Thoracic aorta (tissue), 2 donors: ENCODE results near the gene PERM1. TPM values are rescaled to one million over a fixed set of nuclear protein-coding genes. Genes with fewer than 3 reads are reported as not detected.

Experiments
- ATAC-seq: fragments of 150-250 bp; one replicate; pipeline ENCODE4 v1.8.0; 2017; ENCODE audit warnings: low read depth; ENCODE audit not compliant: insufficient number of reproducible peaks, low FRiP score
- DNase-seq: peaks from one replicate; pipeline ENCODE4 v3.0.0-alpha.2; 2020; ENCODE audit warnings: low spot score
- H3K27ac ChIP-seq, 2 donors: fragments of 200-600 bp; sonication (generic); 1 replicate in 1 of 2; 2 replicates in 1 of 2; pipeline ENCODE4 v1.5.1; 2016; ENCODE audit warnings: mild to moderate bottlenecking in 2 of 2, moderate library complexity in 2 of 2
- H3K27me3 ChIP-seq: fragments of 200-600 bp; sonication (generic); replicated peaks from 2 replicates; pipeline ENCODE4 v1.6.0; 2016; ENCODE audit warnings: mild to moderate bottlenecking; ENCODE audit not compliant: insufficient read depth
- H3K36me3 ChIP-seq: fragments of 200-600 bp; sonication (generic); one replicate; pipeline ENCODE4 v1.5.1; 2016
- H3K4me1 ChIP-seq, 2 donors: fragments of 200-600 bp; sonication (generic); 1 replicate in 1 of 2; 2 replicates in 1 of 2; pipeline versions ENCODE4 v1.5.1 to v1.6.0; 2016; ENCODE audit warnings: low read depth in 2 of 2, mild to moderate bottlenecking in 1 of 2; ENCODE audit not compliant: control insufficient read depth in 1 of 2
- H3K4me3 ChIP-seq: fragments of 200-600 bp; sonication (generic); 2 replicates; pipeline ENCODE4 v1.5.1; 2016; ENCODE audit warnings: mild to moderate bottlenecking
- H3K9me3 ChIP-seq: fragments of 200-600 bp; sonication (generic); 2 replicates; pipeline ENCODE4 v1.5.1; 2016
- total RNA-seq, 2 donors: library from RNA; depleted of rRNA; stranded (reverse); fragments of >200 nt; gene quantifications; one replicate each; pipeline versions ENCODE4 v1.1.0 to v1.2.3, GENCODE V29; 2016
- TF ChIP-seq, protein P1 (sequence below): fragments of 200-600 bp; sonication (generic); IDR thresholded peaks from one replicate; pipeline ENCODE4 v1.5.1; 2019; ENCODE audit warnings: antibody characterized with exemption

The PERM1 gene
- total RNA-seq, 2 donors from 2014 or later: 0.54 to 0.99 TPM

DNA sequence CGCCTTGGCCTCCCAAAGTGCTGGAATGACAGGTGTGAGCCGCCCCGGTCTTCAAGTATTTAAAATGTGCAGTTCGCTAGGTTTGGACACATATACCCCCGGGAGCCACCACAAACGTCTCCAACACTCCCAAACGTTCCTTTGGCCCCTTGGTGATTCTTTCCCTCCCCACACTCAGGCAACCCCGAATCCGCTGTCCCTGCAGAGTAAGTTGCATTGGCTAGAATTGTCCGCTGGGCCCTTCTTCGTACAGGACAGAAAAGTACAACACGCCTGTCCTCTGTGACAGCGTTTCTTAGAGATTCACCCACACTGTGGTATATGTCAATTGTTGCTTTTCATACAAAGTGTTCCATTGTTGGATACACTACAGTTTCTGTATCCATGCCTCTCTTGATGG, 3.2 kb upstream of the PERM1 start:
- no peak for ATAC-seq
- H3K36me3 ChIP-seq: no peaks in the 10 kb centered on the region
- H3K27me3 ChIP-seq: no peaks in the 10 kb centered on the region
- no peaks in the 10 kb centered on the region for H3K9me3 ChIP-seq
- H3K27ac ChIP-seq: no peak overlapping the region
- H3K4me1 ChIP-seq: peaks cover 0 to 8% of the 10 kb centered on the region in 2 donors
- no peak for DNase-seq
- no peak overlapping the region for H3K4me3 ChIP-seq
- TF ChIP-seq, protein P1, sequence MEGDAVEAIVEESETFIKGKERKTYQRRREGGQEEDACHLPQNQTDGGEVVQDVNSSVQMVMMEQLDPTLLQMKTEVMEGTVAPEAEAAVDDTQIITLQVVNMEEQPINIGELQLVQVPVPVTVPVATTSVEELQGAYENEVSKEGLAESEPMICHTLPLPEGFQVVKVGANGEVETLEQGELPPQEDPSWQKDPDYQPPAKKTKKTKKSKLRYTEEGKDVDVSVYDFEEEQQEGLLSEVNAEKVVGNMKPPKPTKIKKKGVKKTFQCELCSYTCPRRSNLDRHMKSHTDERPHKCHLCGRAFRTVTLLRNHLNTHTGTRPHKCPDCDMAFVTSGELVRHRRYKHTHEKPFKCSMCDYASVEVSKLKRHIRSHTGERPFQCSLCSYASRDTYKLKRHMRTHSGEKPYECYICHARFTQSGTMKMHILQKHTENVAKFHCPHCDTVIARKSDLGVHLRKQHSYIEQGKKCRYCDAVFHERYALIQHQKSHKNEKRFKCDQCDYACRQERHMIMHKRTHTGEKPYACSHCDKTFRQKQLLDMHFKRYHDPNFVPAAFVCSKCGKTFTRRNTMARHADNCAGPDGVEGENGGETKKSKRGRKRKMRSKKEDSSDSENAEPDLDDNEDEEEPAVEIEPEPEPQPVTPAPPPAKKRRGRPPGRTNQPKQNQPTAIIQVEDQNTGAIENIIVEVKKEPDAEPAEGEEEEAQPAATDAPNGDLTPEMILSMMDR: no peak

DNA sequence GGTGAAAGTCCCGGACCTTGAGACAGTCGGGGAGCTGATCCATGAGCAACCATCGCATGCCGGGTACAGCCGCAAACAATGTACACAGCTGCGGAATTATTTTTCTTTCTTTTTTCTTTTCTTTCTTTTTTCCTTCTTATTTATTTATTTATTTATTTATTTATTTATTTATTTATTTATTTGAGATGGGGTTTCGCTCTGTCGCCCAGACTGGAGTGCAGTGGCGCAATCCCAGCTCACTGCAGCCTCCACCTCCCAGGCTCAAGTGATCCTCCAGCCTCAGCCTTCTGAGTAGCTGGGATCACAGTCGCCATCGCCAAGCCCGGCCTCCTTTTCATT, 2.6 kb upstream of the PERM1 start:
- no peak for ATAC-seq
- no peaks in the 10 kb centered on the region for H3K27me3 ChIP-seq

DNA sequence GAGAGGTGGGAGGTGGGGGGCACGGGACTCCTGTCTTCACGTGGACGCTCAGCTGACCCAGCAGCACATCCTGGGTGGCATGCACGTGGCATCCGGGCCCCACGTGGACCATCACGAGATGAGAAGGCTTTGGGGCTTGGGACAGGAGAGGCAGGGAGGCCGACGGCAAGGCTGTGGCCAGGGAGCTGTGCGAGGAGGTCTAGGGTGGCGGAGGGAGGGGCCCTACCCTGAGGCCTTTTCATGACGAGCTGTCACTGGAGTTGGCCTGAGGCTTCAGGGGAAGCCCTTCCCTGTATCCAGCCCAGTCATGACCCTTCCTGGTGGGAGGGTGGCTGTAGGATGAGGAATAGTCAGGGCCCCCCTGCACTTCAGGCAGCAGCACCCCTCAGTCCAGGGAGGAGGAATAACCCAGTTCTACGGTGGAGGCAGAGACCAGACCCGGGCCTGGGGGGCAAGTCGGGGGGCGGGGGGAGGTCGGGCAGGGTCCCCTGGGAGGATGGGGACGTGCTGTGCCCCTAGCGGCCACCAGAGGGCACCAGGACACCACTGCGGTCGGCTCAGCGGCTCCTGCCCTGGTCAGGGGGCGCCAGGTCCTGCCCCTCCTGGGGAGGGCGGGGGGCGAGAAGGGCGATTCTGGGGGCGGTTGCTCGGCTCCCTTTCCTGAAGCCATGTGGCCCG, 2.0 kb upstream of the PERM1 start:
- Histone ChIP-seq H3K27me3 (no peaks in the 10 kb centered on the region), H3K27ac (no peak overlapping the region), H3K36me3 (no peaks in the 10 kb centered on the region), H3K4me1 (peaks cover 0 to 8% of the 10 kb centered on the region in 2 donors), H3K4me3 (peak overlapping the region; percentile 51), H3K9me3 (no peaks in the 10 kb centered on the region)
- no peak for ATAC-seq
- no peak for DNase-seq
- TF ChIP-seq, protein P1: peak; percentile 98

More for the DNA sequence above, 2.6 kb upstream of the PERM1 start:
- DNase-seq: no peak
- peaks cover 0 to 8% of the 10 kb centered on the region in 2 donors for H3K4me1 ChIP-seq
- H3K36me3 ChIP-seq: no peaks in the 10 kb centered on the region
- no peaks in the 10 kb centered on the region for H3K9me3 ChIP-seq
- TF ChIP-seq, protein P1: no peak
- no peak overlapping the region for H3K27ac ChIP-seq
- peak overlapping the region; percentile 51 for H3K4me3 ChIP-seq

DNA sequence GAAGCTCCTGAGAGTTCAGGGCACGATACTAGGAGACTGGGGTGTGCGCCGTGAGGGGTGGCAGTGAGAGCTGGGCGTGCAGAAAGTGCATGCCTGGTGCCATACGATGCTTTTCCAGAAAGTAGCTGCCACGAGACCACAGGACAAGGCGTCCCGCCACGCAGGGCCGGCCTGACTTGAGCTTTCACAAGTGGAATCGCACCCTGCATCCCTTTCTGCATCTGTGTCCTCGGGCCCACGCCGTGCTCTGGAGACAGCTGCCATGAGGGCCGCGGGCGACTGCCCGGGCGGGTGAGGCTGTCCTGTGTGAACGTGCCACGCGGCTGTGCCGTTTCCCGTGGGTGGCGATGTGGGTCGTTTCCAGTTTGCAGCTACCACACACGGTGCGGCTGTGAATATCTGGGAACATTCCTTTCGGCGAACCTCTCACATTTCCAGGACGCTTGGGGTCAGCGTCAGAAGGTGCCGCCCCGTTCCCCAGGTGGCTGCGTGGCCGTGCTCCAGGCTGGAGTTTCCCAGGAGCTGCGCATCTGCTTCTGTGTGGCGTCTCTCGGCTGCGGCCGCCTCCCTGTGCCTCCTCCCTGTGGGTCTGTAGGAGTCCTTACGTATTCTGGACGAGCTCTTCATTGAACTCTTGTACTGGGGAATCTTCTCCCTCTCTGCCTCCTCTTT, 1.0 kb upstream of the PERM1 start:
- TF ChIP-seq, protein P1: no peak
- ATAC-seq (no peak), DNase-seq (no peak)
- H3K27me3 ChIP-seq: no peaks in the 10 kb centered on the region
- no peak overlapping the region for H3K27ac ChIP-seq
- no peaks in the 10 kb centered on the region for H3K9me3 ChIP-seq
- peaks cover 0 to 8% of the 10 kb centered on the region in 2 donors for H3K4me1 ChIP-seq
- no peaks in the 10 kb centered on the region for H3K36me3 ChIP-seq
- H3K4me3 ChIP-seq: no peak overlapping the region

DNA sequence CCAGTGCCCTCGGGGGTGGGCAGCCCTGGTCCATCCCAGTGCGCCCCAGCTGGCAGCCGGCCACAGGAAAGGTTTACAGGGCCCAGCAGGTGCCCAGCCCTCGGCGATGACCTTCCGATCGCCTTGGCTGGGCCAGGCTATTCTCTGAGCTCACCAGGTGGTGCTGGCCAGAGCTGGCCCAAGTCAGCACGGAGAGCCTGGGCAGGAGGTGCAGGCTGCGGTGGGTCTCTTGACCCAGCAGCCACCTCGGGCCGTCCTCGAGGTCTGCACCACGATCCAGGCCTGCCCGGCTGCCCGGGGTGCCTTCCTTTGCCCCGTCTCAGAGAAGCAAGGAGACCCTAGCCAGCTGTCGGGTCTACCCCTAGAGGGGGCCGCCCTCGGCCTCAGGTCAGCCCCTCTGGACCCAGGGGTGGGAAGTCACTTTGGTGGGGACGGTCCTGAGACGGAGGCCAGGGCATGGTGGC, 370 bp downstream of the PERM1 start:
- H3K27ac ChIP-seq: no peak overlapping the region
- no peaks in the 10 kb centered on the region for H3K27me3 ChIP-seq
- peaks cover 0 to 8% of the 10 kb centered on the region in 2 donors for H3K4me1 ChIP-seq
- DNase-seq: no peak
- TF ChIP-seq, protein P1: no peak
- H3K36me3 ChIP-seq: no peaks in the 10 kb centered on the region
- no peaks in the 10 kb centered on the region for H3K9me3 ChIP-seq
- ATAC-seq: no peak
- no peak overlapping the region for H3K4me3 ChIP-seq
